Hindlimb muscle (tissue), 1 donor: Measurements from ENCODE around the gene HMGN5. TPM values are rescaled to one million over a fixed set of nuclear protein-coding genes. Genes with fewer than 3 reads are reported as not detected.

Source experiments
- DNase-seq: peaks from one replicate; pipeline ENCODE4 v3.0.0-alpha.2; 2013
- polyA plus RNA-seq: library from polyadenylated mRNA; unstranded; fragments of 120-200 nt; gene quantifications from one replicate; pipeline ENCODE4 v1.2.1, GENCODE V29; 2013; ENCODE audit not compliant: insufficient read length

Gene HMGN5, protein sequence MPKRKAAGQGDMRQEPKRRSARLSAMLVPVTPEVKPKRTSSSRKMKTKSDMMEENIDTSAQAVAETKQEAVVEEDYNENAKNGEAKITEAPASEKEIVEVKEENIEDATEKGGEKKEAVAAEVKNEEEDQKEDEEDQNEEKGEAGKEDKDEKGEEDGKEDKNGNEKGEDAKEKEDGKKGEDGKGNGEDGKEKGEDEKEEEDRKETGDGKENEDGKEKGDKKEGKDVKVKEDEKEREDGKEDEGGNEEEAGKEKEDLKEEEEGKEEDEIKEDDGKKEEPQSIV
- polyA plus RNA-seq, result 3.8 TPM

DNA sequence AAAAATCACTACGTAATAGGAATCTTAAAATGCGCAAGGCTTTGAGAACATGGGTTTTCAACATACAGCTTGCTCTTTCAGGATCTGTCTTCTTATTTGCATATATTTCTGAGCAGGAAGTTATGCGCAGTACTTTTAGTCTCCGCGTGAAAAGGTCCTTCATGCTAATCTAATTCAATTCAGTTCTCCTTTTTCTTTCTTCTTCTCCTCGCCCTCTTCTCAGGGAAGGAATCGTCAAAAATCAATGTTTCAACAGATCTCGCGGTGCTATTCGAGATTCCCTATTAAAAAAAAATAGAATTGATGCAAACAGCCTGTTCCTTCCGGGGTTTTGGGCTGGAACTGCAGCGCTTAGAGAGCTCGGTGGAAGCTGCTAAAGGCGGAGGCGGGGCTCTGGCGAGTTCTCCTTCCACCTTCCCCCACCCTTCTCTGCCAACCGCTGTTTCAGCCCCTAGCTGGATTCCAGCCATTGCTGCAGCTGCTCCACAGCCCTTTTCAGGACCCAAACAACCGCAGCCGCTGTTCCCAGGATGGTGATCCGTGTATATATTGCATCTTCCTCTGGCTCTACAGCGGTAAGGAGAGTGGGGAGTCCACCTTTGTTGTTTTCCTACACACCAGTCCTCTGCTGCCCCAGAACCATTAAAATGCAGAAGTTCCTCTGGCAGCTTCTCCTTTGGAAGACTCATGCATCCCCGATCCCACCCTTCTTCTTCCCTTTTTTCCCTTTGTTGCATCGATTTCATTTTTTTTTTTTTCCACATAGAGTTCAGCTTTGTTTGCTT is at the start of gene HMGN5, which contains the start of gene SH3BGRL:
TSS of gene HMGN5 (minus strand) at position 243 of the 785 bp plus-strand sequence. CDS start 80,364 bp downstream, outside the sequence.
TSS of gene SH3BGRL (plus strand) at position 432 of the 785 bp plus-strand sequence. CDS start at position 531, 99 bp downstream.
- DNase-seq, result peak; percentile 87

DNA sequence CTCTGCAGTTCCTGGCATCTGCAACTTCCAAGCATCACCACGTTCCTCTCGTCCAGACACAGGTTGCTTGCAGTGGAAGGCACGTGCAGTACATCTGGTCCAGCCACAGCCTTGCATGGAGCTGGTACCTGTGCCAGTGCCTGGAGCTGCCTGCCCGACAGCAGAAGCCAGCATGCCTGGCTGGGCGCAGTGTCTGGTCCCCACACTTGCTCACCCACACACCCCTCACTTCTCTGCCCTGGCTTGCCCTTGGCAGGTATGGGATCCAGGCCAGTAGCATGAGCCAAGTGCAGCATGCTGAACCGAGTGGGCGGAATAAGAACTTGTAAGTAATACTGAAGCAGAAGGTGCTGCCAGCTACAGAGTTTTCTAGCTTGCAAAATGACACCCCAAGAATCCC is 40.0 kb upstream of the HMGN5 start:
- DNase-seq, result no peak

DNA sequence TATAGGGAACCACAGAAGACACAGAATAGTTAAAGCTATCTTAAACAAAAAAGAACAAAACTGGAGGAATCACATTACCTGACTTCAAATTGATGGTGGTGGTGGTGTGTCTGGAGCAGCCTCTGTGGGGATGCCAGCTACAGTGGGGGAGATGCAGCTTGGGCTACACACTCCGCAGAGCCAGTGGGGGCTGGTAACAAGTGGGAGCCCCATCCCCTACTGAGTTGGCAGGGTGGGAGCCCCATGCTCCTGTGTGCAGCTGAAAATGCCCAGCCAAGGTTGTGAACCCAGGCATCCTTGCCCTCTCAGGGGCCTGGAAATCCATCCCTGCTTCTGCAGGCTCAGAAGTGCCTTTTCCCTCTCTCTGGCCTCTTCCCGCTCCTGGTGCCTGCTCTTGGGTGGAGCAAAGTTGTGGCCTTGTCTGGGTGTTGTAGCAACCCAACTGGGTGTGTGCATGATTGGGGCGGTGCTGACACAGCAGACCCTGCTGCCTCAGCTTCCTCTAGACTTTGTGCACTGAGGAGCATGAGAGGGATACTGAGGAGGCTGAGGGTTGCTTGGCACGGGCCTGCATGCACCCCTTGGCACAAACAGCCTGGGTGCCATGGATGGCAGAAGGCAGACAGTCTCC is 39.1 kb upstream of the HMGN5 start:
- DNase-seq, result no peak

DNA sequence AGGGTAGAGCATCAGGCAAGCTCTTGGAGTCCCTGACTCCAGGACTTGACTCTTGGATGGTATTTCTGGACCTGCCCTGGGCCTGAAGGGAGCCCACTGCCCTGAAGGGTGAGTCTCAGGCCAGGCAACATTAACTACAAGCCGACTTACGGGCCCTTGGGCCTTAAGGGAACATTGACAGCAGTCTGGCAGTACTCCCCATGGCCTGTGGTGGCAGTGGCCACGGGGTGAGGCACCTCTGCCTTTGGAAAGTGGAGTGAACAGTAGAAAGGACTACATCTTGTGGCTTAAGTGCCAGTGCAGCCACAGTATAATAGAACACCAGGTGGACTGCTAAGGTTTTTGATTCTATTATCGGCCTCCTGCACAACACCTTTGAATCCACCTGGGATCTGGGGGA is 36.5 kb upstream of the HMGN5 start:
- DNase-seq, result no peak

DNA sequence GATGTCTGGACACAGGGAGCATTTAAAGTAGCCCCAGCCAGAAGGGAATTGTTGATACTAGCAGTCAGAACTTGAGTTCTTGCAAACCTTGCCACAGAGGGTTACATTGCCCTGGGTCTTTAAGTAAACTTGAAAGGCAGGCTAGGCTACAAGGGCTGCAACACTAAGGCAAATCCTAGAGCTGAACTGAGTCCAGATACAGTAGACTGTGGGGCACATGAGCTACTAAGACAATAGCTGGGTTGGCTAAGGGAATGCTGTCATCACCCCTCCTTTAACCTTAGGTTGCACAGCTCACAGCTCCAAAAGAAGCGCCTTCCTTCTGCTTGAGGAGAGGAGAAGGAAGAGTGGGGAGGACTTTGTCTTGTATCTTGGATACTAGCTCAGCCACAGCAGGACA is 35.8 kb upstream of the HMGN5 start:
- no peak for DNase-seq

DNA sequence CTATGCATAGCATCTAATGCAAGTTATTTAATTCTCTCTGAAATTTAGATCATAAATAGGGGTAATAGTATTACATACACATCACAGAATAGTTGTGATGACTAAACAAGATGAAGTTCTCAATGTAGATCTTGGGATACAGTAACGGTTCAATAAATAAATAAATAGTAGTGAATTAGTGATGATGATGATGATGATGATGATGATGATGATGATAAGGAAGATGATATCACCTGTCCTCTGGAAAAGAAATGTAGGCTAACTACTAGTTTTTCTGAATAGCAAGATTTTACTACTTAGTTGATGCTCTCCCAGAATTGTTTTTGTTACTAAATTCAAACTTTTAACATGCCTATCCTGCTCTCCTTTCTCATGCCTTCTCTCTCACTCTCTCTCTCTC is 30.5 kb upstream of the HMGN5 start:
- no peak for DNase-seq

DNA sequence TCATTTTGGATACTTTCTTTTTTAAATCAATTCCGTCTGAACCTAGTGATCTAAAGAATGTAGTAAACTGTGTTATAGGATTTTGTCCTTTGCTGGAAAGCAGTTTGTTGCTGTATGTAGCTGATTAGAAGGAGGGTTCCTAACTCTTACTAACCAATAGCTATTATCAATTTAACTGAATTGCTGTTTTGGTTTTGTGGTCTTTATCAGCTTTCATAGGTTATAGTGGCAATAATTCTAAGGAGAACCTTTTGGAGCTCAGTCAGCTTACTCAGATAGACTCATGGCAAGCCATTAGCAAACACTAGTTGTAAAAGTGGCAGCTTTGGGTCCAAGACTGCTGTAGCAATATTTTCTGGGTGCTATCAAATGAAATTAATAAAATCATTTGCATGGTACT is 29.8 kb upstream of the HMGN5 start:
- DNase-seq, result no peak

DNA sequence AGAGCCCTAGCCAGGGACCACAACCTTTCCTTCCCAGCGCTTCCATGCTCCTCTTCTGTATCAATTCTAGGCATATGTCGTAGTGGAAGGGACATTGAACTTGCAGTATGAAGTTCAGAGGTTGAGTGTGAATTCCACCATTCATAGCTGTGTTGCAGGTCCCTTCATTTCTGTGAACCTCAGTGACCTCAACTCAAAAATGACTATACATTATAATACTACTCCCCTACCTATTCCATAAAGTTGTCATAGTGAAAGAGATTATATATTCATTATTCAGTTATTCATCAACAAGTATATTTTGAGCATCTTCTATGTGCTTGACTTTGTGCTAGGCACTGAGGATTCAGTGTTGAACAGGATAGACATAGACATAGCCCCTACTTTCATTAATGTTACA is 28.2 kb upstream of the HMGN5 start:
- no peak for DNase-seq

DNA sequence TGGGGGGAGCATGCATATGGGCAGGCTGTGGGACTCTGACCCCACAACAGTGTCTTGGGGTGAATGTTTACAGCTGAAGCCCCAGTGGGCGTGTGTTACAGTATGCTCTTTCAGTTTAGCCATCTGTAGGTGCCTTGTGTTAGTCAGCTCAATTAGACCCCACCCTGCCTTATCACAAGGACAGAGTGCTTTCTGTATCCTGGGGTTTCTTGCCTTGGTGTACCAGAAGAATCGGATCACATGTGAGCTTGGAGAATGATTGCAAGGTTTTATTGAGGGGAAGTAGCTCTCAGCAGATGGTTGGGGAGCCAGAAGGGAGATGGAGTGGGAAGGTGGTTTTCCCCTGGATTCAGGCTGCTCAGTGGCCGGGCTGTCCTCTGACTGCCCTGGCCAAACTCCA is 27.5 kb upstream of the HMGN5 start:
- no peak for DNase-seq

DNA sequence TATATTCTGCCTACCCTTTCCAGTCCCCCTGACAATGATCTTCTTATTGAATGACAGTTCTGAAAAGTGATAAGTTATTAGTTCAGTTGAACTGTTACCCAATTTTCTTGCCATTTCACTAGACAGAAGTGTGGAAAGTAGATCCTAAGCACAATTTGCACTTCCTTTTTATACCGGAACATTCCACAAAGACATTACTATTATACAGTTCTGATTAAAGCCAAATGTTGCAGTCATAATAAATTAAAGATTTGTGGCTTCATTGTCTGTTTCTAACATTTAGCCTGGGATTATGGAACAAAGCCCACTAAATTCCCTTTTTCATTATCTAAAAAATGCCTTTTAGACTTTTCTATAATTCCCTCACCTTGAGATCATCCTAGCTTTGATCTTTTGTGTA is 14.0 kb upstream of the HMGN5 start:
- DNase-seq, result no peak

DNA sequence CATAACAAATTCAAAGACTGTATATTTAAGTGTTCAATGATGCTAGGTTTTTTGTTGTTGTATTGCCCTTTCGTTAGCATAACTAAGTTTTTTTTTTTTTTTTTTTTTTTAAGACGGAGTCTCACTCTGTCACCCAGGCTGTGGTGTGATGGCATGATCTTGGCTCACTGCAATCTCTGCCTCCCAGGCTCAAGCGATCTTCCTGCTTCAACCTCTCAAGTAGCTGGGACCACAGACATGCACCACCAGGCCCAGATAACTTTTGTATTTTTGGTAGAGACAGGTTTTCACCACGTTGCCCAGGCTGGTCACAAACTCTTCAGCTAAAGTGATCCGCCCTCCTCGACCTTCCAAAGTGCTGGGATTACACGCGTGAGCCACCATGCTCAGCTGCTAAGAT is 7.2 kb upstream of the HMGN5 start:
- no peak for DNase-seq

DNA sequence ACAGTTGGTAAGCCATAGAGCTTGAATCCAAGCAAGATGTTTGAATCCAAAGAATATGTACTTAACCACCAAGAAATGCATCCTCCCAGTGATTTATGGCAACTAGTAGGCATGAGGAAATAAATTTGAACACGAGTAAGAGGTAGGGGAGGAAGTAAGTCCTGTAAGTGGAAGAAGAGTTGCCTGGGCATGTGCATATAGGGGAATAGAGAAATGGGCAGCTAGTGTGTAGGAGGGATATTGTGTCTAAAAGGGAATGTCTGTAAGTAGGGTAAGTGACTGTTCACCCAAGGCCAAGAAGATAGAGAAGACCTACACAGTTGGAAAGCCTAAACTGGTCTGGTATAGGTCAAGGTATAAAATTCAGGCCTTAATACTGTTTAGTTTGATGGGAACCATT is 4.8 kb upstream of the HMGN5 start:
- no peak for DNase-seq

DNA sequence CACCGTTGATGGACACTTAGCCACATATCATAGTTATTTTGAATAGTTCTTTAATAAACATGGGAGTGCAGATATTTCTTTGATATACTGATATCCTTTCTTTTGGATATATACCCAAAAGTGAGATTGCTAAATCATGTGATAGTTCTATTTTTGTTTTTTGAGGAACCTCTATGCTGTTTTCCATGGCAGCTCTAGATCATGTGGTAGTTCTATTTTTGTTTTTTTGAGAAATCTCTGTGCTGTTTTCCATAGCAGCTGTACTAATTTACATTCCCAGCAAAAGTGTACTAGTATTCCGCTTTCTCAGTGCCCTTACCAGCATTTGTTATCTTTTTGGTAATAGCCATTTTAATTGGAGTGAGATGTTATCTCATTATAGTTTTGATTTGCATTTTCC is 3.8 kb upstream of the HMGN5 start:
- no peak for DNase-seq

DNA sequence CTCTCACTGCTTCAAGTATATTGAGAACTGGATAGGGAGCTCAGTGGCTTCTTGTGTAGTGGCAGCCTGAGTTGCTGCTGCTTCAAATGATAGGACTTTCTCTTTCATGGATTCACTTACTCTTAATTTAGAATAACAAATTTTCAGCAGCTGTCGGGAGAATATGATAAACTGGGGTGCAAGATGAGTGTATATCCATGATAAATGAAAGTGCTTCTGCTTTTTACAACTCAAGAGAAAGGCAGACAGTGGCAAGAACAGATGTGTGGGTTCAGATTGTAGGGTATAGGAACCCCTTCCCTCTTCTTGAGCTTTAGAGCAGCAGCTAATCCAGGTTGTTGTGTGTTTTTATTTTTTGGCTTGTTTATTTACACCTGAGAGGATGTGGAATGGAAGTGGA is 1.2 kb upstream of the HMGN5 start:
- peak; percentile 7 for DNase-seq

DNA sequence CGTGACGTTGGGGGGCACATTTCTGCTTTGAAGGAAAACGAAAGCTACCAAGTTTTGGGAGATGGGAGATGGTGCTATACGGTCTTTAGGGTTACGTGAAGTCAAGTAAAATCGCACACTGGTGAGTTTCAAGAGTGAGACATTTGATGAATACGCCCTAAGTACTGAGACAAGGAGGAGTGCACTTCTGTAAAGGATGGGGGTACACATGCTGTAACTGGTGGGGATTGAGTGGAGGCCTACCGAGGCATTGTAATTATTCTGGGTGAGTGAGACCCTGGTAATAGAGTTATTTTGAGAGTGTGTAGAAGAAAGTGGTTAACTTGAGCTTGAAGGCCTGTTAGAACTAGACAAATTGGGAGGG is 725 bp upstream of the HMGN5 start:
- no peak for DNase-seq

DNA sequence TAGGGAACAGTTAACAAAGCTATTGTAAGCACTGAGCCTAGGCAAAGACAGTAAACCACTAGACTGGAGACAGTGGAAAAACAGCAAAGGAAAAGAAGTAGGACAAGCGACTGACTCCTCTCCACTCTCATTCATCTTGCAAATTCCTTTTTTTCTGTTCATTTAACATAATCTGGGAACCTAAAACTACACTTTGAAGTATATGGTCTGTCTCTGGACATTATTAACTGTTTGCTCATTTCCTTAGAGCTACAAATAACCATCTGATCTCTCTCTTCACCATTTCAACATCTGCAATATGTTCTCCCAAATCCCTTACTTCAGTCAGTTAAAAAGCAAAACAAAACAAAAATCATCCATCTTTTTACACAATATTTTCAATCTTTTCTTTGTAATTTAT is 642 bp downstream of the HMGN5 start:
- peak; percentile 3 for DNase-seq

DNA sequence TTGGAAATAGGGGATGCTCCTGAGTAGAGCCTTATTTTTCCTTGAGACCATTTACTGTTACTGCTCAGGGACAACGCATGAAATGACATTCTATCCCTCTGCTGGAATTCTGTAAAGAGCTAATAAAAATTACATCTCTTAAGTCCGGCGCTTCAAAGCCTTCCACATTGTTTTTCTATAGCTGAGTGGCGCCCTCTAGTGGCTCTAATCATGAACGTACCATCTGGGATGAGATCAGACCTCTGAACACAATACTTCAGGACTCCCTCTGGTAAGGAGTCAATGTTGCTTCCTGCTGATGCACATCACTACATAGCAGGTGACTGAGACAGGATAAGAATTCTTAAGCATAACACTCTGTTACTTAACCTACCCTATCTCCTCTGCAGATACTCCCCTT is 6.0 kb downstream of the HMGN5 start:
- peak; percentile 27 for DNase-seq

DNA sequence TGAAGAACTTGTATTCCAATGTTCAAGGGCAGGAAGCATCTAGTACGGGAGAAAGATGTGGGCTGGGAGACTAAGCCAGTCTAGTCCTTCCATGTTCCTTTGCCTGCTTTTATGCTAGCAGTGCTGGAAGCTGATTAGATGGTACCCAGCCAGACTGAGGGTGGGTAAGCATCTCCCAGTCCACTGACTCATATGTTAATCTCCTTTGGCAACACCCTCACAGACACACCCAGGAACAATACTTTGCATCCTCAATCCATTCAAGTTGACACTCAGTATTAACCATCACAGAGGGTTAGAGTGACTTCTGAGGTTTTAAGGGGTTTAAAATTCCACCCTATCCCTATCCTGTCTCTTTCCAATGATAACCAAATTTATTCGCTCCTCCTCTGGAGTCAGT is 6.5 kb downstream of the HMGN5 start:
- no peak for DNase-seq

DNA sequence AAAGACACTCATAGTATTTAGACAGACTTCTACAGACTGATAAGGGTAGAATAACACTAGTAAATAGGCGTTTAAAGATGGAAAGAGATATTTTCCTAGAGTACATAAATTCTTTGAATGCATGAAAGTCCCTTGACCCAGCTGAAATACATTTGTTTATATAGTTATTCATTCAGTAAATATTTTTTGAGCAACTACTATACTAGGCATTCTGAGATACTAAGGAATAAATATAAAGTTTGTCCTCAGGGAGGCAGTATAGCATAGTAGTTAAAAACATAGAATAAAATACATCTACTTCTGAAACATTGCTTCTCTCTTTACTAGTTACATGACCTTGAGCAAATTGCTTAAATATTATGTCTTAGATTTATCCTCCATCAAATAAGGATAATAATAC is 27.4 kb downstream of the HMGN5 start:
- DNase-seq, result no peak

DNA sequence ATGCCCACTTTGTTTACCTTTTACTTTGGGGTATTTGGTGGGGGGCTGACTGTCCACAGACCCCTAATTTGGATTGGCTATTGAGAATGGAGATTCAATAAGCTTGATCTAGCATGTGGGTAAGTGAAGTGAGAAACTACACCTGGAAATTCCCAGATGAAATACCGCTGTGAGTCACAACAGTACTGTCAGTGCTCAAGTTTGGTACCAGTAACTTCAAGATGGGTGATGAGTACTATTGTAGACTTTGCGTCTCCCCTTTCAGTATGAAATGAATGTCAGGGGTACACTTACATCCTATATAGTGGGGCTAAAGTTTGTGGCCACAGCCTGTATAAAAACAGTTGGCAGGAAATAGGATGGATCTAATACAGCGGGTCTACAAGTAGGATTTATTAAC is 33.3 kb downstream of the HMGN5 start:
- DNase-seq, result no peak

DNA sequence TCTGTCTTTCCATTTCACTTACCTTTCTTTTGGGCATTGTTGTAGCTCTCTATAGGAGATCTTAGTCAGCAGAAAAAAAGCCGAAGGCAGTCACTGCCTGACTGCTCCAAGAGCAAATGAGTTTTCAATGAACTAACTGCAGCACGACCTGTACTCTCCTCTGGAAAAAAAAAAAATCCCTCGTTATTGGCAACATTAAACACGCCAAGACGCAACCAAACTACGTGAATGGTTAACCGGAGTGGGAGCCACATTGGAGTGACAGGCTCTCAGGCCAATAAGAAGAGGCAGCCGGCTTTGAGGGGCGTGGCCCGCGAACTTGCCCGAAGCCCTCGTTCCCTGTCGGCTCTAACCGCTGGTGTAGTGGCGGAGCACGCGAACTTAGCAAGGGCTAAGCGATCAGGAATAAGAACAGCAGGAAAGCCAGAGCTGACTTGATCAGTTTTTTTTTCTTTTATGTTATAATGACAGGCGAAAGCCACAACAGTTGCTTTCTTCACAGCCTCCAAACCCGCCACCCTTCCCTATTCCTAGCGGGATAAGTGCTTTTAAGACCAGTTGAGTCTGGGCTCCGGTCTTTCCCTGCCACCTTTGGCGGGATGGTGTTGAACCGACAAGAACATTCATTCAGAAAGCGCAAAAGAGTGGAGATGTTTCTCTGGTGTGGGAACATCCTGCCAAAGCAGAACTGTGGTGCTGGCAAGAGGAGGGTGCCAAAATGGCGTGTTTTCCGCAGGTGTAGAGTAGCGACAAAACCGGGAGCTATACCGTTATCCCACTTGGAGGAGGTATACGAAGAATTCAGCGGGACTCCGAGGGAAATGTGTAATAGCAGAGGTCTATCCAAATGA is 80.0 kb downstream of the HMGN5 start:
- peak; percentile 90 for DNase-seq

DNA sequence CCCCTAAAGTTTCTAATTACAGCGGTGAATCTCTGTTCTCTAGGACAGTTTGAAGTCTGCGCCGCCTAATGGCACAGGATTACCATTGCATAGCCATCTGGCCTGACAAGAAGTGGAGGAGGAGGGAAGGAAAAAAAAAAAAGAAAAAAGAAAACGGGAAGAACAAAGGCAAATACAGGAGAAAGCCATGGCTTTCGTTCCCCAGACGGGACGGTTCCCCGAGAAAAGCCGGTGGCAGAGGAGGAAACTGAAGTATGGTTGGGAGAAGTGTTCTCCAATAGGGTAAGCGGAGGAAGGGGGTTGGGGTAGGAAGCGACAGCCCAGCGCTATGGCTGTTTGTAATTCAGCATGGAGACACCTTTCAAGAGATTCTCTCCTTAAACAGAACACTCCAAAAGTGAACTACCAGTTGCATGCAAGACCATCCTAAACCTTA is 80.8 kb downstream of the HMGN5 start:
- peak; percentile 46 for DNase-seq
